Small intestine (tissue), 7 donors: ENCODE measurements around the gene PLXNA4. TPM values are rescaled to one million over a fixed set of nuclear protein-coding genes. Genes with fewer than 3 reads are reported as not detected.

ENCODE experiments used
- DNase-seq, 2 donors: peaks; one replicate each; pipeline versions ENCODE4 v3.0.0 to v3.0.0-alpha.2; 2013
- FAIRE-seq: peaks from 2 replicates; lab custom pipeline; 2012; peaks lifted over from hg19 to GRCh38; lab: Jason Lieb, UNC
- H3K27ac ChIP-seq, 3 donors: one replicate each; pipeline ENCODE4 v1.5.1; 2013; ENCODE audit warnings: low read length in 2 of 3, mild to moderate bottlenecking in 2 of 3, control low read depth in 1 of 3, inconsistent platforms in 1 of 3, low read depth in 1 of 3, moderate library complexity in 1 of 3
- H3K27me3 ChIP-seq, 3 donors: one replicate each; pipeline ENCODE4 v1.6.1; 2013; ENCODE audit warnings: low read length in 3 of 3, inconsistent platforms in 1 of 3; ENCODE audit not compliant: control insufficient read depth in 3 of 3, insufficient read depth in 3 of 3
- H3K36me3 ChIP-seq, 3 donors: one replicate each; pipeline ENCODE4 v1.6.1; 2013; ENCODE audit warnings: low read length in 3 of 3, inconsistent platforms in 1 of 3, low read depth in 1 of 3, mild to moderate bottlenecking in 1 of 3, moderate library complexity in 1 of 3; ENCODE audit not compliant: control insufficient read depth in 3 of 3, insufficient read depth in 2 of 3
- H3K4me1 ChIP-seq, 3 donors: one replicate each; pipeline ENCODE4 v1.6.1; 2013; ENCODE audit warnings: low read length in 2 of 3, inconsistent platforms in 1 of 3, low read depth in 1 of 3, mild to moderate bottlenecking in 1 of 3, moderate library complexity in 1 of 3; ENCODE audit not compliant: control insufficient read depth in 3 of 3, insufficient read depth in 2 of 3
- H3K4me3 ChIP-seq, 3 donors: one replicate each; pipeline ENCODE4 v1.5.1; 2013; ENCODE audit warnings: low read length in 3 of 3, control low read depth in 1 of 3, inconsistent platforms in 1 of 3, low read depth in 1 of 3, mild to moderate bottlenecking in 1 of 3, moderate library complexity in 1 of 3
- H3K9me3 ChIP-seq, 2 donors: one replicate each; pipeline ENCODE4 v1.6.1; 2013; ENCODE audit warnings: low read depth in 1 of 2, low read length in 1 of 2; ENCODE audit not compliant: control insufficient read depth in 2 of 2, insufficient read depth in 1 of 2
- WGBS, 3 donors: extraction: QIAGEN DNeasy Blood & Tissue Kit; methylation state at CpG; one replicate each; pipeline ENCODE4 v1.1.7; 2013; 5-methylcytosine and 5-hydroxymethylcytosine counted together
- polyA plus RNA-seq, 4 donors: library from polyadenylated mRNA; stranded (reverse) in 3 of 4; unstranded in 1 of 4; fragments of 200-250 nt in 3 of 4; fragments of 120-200 nt in 1 of 4; gene quantifications; one replicate each; pipeline versions ENCODE4 v1.2.1 to v1.2.3, GENCODE V29; 2013
- donor health status: healthy with polysubstance abuse.
- donor health status: control.
- donor health status: control.
- donor health status: Bipolar disorder and iron deficiency.
- donor health status: healthy.

PLXNA4 gene
- polyA plus RNA-seq, 4 donors: under 0.01 to 3.9 (median 1.2) TPM; not detected in 1

GRCh38 chr7:132326878-132327589 is 249.2 kb downstream of the PLXNA4 start:
- Histone ChIP-seq H3K4me1 (no peaks in the 10 kb centered on the region), H3K36me3 (no peaks in the 10 kb centered on the region), H3K27me3 (peaks cover 0 to 12% (median 0%) of the 10 kb centered on the region in 3 donors), H3K27ac (no peak overlapping the region), H3K4me3 (no peak overlapping the region), H3K9me3 (no peaks in the 10 kb centered on the region)
- WGBS, 3 donors: 88 to 92% (median 91%) methylated on average over 1 of the region's 1 CpG
- DNase-seq (no peak), FAIRE-seq (no peak)

GRCh38 chr7:132322970-132323369 is 253.3 kb downstream of the PLXNA4 start:
- DNase-seq (no peak), FAIRE-seq (no peak)
- Histone ChIP-seq H3K9me3 (no peaks in the 10 kb centered on the region), H3K4me1 (peaks cover 0 to 4% (median 0%) of the 10 kb centered on the region in 3 donors), H3K4me3 (no peak overlapping the region), H3K36me3 (no peaks in the 10 kb centered on the region), H3K27me3 (peaks cover 0 to 33% (median 0%) of the 10 kb centered on the region in 3 donors), H3K27ac (no peak overlapping the region)
- 49 to 57% (median 53%) methylated on average over 3 of the region's 3 CpGs for WGBS, 3 donors

GRCh38 chr7:132321387-132321786 is 254.9 kb downstream of the PLXNA4 start:
- Histone ChIP-seq H3K9me3 (no peaks in the 10 kb centered on the region), H3K4me3 (no peak overlapping the region), H3K36me3 (no peaks in the 10 kb centered on the region), H3K27ac (no peak overlapping the region), H3K4me1 (peaks cover 0 to 4% (median 0%) of the 10 kb centered on the region in 3 donors), H3K27me3 (peaks cover 0 to 36% (median 2%) of the 10 kb centered on the region in 3 donors)
- DNase-seq (peak in 1 of 2 donors; percentile 27), FAIRE-seq (no peak)
- 54 to 55% (median 54%) methylated on average over 6 of the region's 6 CpGs for WGBS, 3 donors

- no peak overlapping the region for H3K4me3 ChIP-seq
- H3K27ac ChIP-seq: no peak overlapping the region
- H3K4me1 ChIP-seq: peaks cover 0 to 4% (median 0%) of the 10 kb centered on the region in 3 donors
- FAIRE-seq (no peak), DNase-seq (no peak)
- no peaks in the 10 kb centered on the region for H3K36me3 ChIP-seq
- no peaks in the 10 kb centered on the region for H3K9me3 ChIP-seq
- WGBS, 3 donors: 35 to 47% (median 39%) methylated on average over 6 of the region's 6 CpGs
- H3K27me3 ChIP-seq: peaks cover 0 to 30% (median 2%) of the 10 kb centered on the region in 3 donors
These were observed 256.8 kb downstream of the PLXNA4 start for GRCh38 chr7:132319481-132319880.

GRCh38 chr7:132318352-132319318 is 257.6 kb downstream of the PLXNA4 start:
- no peaks in the 10 kb centered on the region for H3K36me3 ChIP-seq
- peak; percentile 85 to 90 for DNase-seq
- H3K27ac ChIP-seq: no peak overlapping the region
- H3K9me3 ChIP-seq: no peaks in the 10 kb centered on the region
- no peak for FAIRE-seq
- H3K27me3 ChIP-seq: peaks cover 0 to 33% (median 2%) of the 10 kb centered on the region in 3 donors
- 7 to 10% (median 9%) methylated on average over 19 to 20 of the region's 20 CpGs for WGBS, 3 donors
- peaks cover 0 to 4% (median 0%) of the 10 kb centered on the region in 3 donors for H3K4me1 ChIP-seq
- H3K4me3 ChIP-seq: no peak overlapping the region

- Histone ChIP-seq H3K4me1 (peaks cover 0 to 4% (median 0%) of the 10 kb centered on the region in 3 donors), H3K27ac (no peak overlapping the region), H3K27me3 (peaks cover 0 to 33% (median 2%) of the 10 kb centered on the region in 3 donors), H3K9me3 (no peaks in the 10 kb centered on the region), H3K36me3 (no peaks in the 10 kb centered on the region), H3K4me3 (no peak overlapping the region)
- WGBS, 3 donors: 73 to 80% (median 77%) methylated on average over 7 of the region's 7 CpGs
- no peak for FAIRE-seq
- DNase-seq: no peak
These were observed 258.4 kb downstream of the PLXNA4 start for GRCh38 chr7:132317701-132318351.

GRCh38 chr7:132312531-132313055 is 263.7 kb downstream of the PLXNA4 start:
- Histone ChIP-seq H3K4me1 (no peaks in the 10 kb centered on the region), H3K27ac (no peak overlapping the region), H3K9me3 (no peaks in the 10 kb centered on the region), H3K36me3 (no peaks in the 10 kb centered on the region), H3K4me3 (no peak overlapping the region), H3K27me3 (peaks cover 0 to 17% (median 2%) of the 10 kb centered on the region in 3 donors)
- DNase-seq (no peak), FAIRE-seq (no peak)
- 83 to 89% (median 86%) methylated on average over 4 of the region's 4 CpGs for WGBS, 3 donors
